HL-60 (cell line): ENCODE measurements around the gene ACACA.

ENCODE experiments used
- DNase-seq, 2 experiments: peaks; one replicate each; pipeline ENCODE4 v3.0.0-alpha.2; 2010 to 2020; ENCODE audit warnings: low read depth in 1 of 2, low spot score in 1 of 2
- H3K27ac ChIP-seq: fragments of 250-450 bp; sonication (Bioruptor Pico); replicated peaks from 2 replicates; pipeline ENCODE4 v1.5.1; 2020; ENCODE audit warnings: mild to moderate bottlenecking, moderate library complexity
- H3K27me3 ChIP-seq: fragments of 250-450 bp; sonication (Bioruptor Pico); 2 replicates; pipeline ENCODE4 v1.5.1; 2021; ENCODE audit warnings: mild to moderate bottlenecking, moderate library complexity; ENCODE audit not compliant: insufficient read depth, poor library complexity, severe bottlenecking
- H3K4me3 ChIP-seq: replicated peaks from 2 replicates; pipeline ENCODE4 v1.5.1; 2011; ENCODE audit warnings: mild to moderate bottlenecking, control low read depth, low read length; ENCODE audit not compliant: insufficient read depth
- GABPA ChIP-seq: IDR thresholded peaks from 2 replicates; pipeline ENCODE4 v1.6.1; 2012; ENCODE audit warnings: low read depth
- POLR2AphosphoS5 ChIP-seq: IDR thresholded peaks from 2 replicates; pipeline ENCODE4 v1.6.1; 2012; ENCODE audit warnings: low read depth
- SPI1 ChIP-seq: IDR thresholded peaks from 2 replicates; pipeline ENCODE4 v1.6.1; 2012; ENCODE audit warnings: low read depth, mild to moderate bottlenecking, borderline replicate concordance
- TF ChIP-seq, protein P1 (sequence below): IDR thresholded peaks from one replicate; pipeline ENCODE4 v1.5.1; 2011; ENCODE audit warnings: low read length, control low read depth, inconsistent platforms; ENCODE audit not compliant: insufficient read depth
- TF ChIP-seq, protein P2 (sequence below): IDR thresholded peaks from 2 replicates; pipeline ENCODE4 v1.6.1; 2012; ENCODE audit warnings: low read depth; ENCODE audit not compliant: insufficient replicate concordance

Gene ACACA

DNA sequence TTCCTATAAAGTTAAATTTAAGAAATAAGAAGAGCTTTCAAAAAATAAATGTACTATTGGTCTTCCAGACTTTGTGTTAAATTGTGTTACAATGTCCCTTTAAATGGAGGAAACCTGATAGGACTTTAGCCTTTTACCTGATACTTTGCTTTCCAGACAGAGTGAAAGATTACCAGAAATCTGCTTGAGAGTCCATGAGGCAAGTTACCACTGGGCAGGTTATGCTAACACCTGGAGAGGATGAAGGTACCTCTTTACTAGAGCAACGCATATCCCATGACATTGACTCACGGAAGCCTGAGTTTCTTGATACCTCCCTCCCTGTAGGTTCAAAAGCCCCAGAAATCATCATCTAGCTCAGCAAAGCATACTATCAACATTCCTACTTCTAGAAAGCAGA lies 174.7 kb downstream of the ACACA start:
- Histone ChIP-seq H3K4me3 (no peak overlapping the region), H3K27ac (no peak overlapping the region), H3K27me3 (no peaks in the 10 kb centered on the region)
- DNase-seq, result no peak
- TF ChIP-seq, protein P1, sequence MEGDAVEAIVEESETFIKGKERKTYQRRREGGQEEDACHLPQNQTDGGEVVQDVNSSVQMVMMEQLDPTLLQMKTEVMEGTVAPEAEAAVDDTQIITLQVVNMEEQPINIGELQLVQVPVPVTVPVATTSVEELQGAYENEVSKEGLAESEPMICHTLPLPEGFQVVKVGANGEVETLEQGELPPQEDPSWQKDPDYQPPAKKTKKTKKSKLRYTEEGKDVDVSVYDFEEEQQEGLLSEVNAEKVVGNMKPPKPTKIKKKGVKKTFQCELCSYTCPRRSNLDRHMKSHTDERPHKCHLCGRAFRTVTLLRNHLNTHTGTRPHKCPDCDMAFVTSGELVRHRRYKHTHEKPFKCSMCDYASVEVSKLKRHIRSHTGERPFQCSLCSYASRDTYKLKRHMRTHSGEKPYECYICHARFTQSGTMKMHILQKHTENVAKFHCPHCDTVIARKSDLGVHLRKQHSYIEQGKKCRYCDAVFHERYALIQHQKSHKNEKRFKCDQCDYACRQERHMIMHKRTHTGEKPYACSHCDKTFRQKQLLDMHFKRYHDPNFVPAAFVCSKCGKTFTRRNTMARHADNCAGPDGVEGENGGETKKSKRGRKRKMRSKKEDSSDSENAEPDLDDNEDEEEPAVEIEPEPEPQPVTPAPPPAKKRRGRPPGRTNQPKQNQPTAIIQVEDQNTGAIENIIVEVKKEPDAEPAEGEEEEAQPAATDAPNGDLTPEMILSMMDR, result no peak
- no peak for TF ChIP-seq GABPA
- TF ChIP-seq POLR2AphosphoS5, result no peak
- TF ChIP-seq SPI1, result no peak
- TF ChIP-seq, protein P2, sequence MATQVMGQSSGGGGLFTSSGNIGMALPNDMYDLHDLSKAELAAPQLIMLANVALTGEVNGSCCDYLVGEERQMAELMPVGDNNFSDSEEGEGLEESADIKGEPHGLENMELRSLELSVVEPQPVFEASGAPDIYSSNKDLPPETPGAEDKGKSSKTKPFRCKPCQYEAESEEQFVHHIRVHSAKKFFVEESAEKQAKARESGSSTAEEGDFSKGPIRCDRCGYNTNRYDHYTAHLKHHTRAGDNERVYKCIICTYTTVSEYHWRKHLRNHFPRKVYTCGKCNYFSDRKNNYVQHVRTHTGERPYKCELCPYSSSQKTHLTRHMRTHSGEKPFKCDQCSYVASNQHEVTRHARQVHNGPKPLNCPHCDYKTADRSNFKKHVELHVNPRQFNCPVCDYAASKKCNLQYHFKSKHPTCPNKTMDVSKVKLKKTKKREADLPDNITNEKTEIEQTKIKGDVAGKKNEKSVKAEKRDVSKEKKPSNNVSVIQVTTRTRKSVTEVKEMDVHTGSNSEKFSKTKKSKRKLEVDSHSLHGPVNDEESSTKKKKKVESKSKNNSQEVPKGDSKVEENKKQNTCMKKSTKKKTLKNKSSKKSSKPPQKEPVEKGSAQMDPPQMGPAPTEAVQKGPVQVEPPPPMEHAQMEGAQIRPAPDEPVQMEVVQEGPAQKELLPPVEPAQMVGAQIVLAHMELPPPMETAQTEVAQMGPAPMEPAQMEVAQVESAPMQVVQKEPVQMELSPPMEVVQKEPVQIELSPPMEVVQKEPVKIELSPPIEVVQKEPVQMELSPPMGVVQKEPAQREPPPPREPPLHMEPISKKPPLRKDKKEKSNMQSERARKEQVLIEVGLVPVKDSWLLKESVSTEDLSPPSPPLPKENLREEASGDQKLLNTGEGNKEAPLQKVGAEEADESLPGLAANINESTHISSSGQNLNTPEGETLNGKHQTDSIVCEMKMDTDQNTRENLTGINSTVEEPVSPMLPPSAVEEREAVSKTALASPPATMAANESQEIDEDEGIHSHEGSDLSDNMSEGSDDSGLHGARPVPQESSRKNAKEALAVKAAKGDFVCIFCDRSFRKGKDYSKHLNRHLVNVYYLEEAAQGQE, result no peak

DNA sequence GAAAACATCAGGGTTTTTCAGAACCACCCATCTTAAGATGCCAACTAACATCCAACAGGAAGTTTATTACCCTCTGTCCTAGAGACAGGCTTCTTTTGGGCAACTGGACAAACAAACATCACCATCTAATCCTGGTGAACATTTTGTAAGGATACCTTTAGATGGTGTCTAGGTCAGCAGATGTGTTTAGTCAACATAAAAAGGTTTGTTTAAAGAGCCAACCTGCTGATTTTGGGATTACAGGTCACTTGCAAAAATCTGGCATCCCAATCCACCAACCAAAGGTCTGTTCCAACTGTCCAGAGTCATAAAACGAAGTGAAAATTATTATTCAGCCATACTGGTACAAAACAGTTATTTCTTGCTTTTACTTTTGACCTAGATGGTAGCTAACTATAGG lies 176.0 kb downstream of the ACACA start:
- no peak for DNase-seq
- TF ChIP-seq, protein P2, result no peak
- TF ChIP-seq SPI1 (no peak), POLR2AphosphoS5 (no peak), GABPA (no peak)
- TF ChIP-seq, protein P1, result no peak
- no peak overlapping the region for H3K4me3 ChIP-seq
- H3K27me3 ChIP-seq, result no peaks in the 10 kb centered on the region
- H3K27ac ChIP-seq, result no peak overlapping the region

DNA sequence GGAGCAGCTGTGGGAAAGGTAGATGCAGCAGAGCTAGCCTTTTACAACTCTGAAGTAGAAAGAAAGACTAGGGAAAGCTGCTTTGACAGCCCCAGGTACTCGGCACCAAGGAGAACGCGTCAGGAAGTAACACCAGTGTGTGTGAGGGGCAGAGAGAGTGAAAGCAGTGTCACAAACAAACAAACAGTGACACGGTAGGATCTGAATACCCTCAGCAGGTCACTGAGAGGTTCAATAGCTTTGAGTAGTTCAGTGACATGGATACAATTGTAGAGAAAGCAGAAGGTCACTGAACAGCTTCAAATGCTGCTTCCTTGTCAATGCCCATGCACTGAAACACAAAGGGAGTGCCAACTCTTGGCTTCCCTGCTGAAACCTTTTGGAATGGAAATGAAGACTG lies 181.2 kb downstream of the ACACA start:
- TF ChIP-seq, protein P1, result no peak
- TF ChIP-seq SPI1 (no peak), POLR2AphosphoS5 (no peak), GABPA (no peak)
- TF ChIP-seq, protein P2, result no peak
- no peak overlapping the region for H3K4me3 ChIP-seq
- H3K27ac ChIP-seq, result no peak overlapping the region
- H3K27me3 ChIP-seq, result no peaks in the 10 kb centered on the region
- DNase-seq, result no peak
